GM12872 (cell line): Measurements from ENCODE around the gene SERPINE1.

Experiments used
- CTCF ChIP-seq: IDR thresholded peaks from 3 replicates; pipeline ENCODE4 v1.5.1; 2011; ENCODE audit warnings: low read depth, mild to moderate bottlenecking, low read length, moderate library complexity; ENCODE audit not compliant: insufficient read depth

SERPINE1 gene

GRCh38 chr7:101175664-101176063 is 48.8 kb downstream of the SERPINE1 start:
- no peak for TF ChIP-seq CTCF

- no peak for TF ChIP-seq CTCF
Measured at GRCh38 chr7:101177644-101178043, 50.7 kb downstream of the SERPINE1 start.

GRCh38 chr7:101179117-101179516 is 52.2 kb downstream of the SERPINE1 start:
- TF ChIP-seq CTCF = no peak

GRCh38 chr7:101179713-101180112 is 52.8 kb downstream of the SERPINE1 start:
- no peak for TF ChIP-seq CTCF

- TF ChIP-seq CTCF = no peak
Measured at GRCh38 chr7:101180130-101180755, 53.3 kb downstream of the SERPINE1 start, which contains the start of gene NAT16. Gene NAT16 (minus strand): TSS chr7:101180293. CDS start chr7:101174807, 5,486 bp downstream.

- no peak for TF ChIP-seq CTCF
Measured at GRCh38 chr7:101185258-101185839, 58.4 kb downstream of the SERPINE1 start.

- TF ChIP-seq CTCF = no peak
Measured at GRCh38 chr7:101186194-101186593, 59.3 kb downstream of the SERPINE1 start.
